ENCODE measurements around the gene NFYC.

The NFYC gene

GRCh38 chr1:40794974-40795715, 103.6 kb downstream of the NFYC start:
- DNase-seq (ENCODE audit: low read depth): no peak
- TF ChIP-seq CTCF (conservative IDR thresholded peaks at IDR 0.05; ENCODE audit: control insufficient read depth, insufficient read depth, low read depth, low read length): no peak
- H3K4me3 ChIP-seq (ENCODE audit: control insufficient read depth, low read depth, low read length): no peak overlapping the region

- no peak overlapping the region for H3K4me3 ChIP-seq (ENCODE audit: control insufficient read depth, low read depth, low read length)
- no peak for TF ChIP-seq CTCF (conservative IDR thresholded peaks at IDR 0.05; ENCODE audit: control insufficient read depth, insufficient read depth, low read depth, low read length)
- DNase-seq (ENCODE audit: low read depth): no peak
Observed at GRCh38 chr1:40795811-40796586, 104.5 kb downstream of the NFYC start.

- DNase-seq (ENCODE audit: low read depth): no peak
- no peak for TF ChIP-seq CTCF (conservative IDR thresholded peaks at IDR 0.05; ENCODE audit: control insufficient read depth, insufficient read depth, low read depth, low read length)
- no peak overlapping the region for H3K4me3 ChIP-seq (ENCODE audit: control insufficient read depth, low read depth, low read length)
Observed at GRCh38 chr1:40796939-40797667, 105.6 kb downstream of the NFYC start.

GRCh38 chr1:40797668-40798010, 106.1 kb downstream of the NFYC start:
- no peak for DNase-seq (ENCODE audit: low read depth)
- TF ChIP-seq CTCF (conservative IDR thresholded peaks at IDR 0.05; ENCODE audit: control insufficient read depth, insufficient read depth, low read depth, low read length): no peak
- no peak overlapping the region for H3K4me3 ChIP-seq (ENCODE audit: control insufficient read depth, low read depth, low read length)

GRCh38 chr1:40798366-40799281, 107.1 kb downstream of the NFYC start:
- no peak for TF ChIP-seq CTCF (conservative IDR thresholded peaks at IDR 0.05; ENCODE audit: control insufficient read depth, insufficient read depth, low read depth, low read length)
- no peak overlapping the region for H3K4me3 ChIP-seq (ENCODE audit: control insufficient read depth, low read depth, low read length)
- DNase-seq (ENCODE audit: low read depth): no peak

- peak; percentile 50 for DNase-seq (ENCODE audit: low read depth)
- no peak for TF ChIP-seq CTCF (conservative IDR thresholded peaks at IDR 0.05; ENCODE audit: control insufficient read depth, insufficient read depth, low read depth, low read length)
Observed at GRCh38 chr1:40799351-40799867, 107.9 kb downstream of the NFYC start.

More at GRCh38 chr1:40799351-40799867, 107.9 kb downstream of the NFYC start:
- H3K4me3 ChIP-seq (ENCODE audit: control insufficient read depth, low read depth, low read length): no peak overlapping the region

All from fibroblast of mammary gland (primary cell).